ENCODE results near the gene SPACA1.
"Not testable (repeated sequence)": the region's sequence is repeated elsewhere in the genome, so short reads cannot be mapped to it uniquely, and the experiment has no call there.

Gene SPACA1

GRCh38 chr6:88047510-88048150 lies at the start of gene SPACA1:
Gene SPACA1, plus strand, starts transcription at chr6:88047841. Its CDS starts 65 bp downstream, at chr6:88047906.
- DNase-seq, result no peak

- no peak for DNase-seq
These were observed 46.9 kb upstream of the SPACA1 start for GRCh38 chr6:88000713-88001112.

- not testable (repeated sequence) for DNase-seq
These were observed 46.4 kb upstream of the SPACA1 start for GRCh38 chr6:88001279-88001678.

- DNase-seq, result no peak
These were observed 42.9 kb upstream of the SPACA1 start for GRCh38 chr6:88004707-88005106.

- DNase-seq, result no peak
These were observed 41.1 kb upstream of the SPACA1 start for GRCh38 chr6:88006557-88006956.

GRCh38 chr6:88008411-88008810 lies 39.2 kb upstream of the SPACA1 start:
- no peak for DNase-seq

- DNase-seq, result no peak
These were observed 38.8 kb upstream of the SPACA1 start for GRCh38 chr6:88008831-88009231.

- DNase-seq, result peak; percentile 45
These were observed 34.6 kb upstream of the SPACA1 start for GRCh38 chr6:88013015-88013414.

GRCh38 chr6:88013554-88013953 lies 34.1 kb upstream of the SPACA1 start:
- no peak for DNase-seq

- no peak for DNase-seq
These were observed 27.2 kb upstream of the SPACA1 start for GRCh38 chr6:88020439-88020838.

- no peak for DNase-seq
These were observed 22.9 kb upstream of the SPACA1 start for GRCh38 chr6:88024696-88025095.

GRCh38 chr6:88031550-88031949 lies 16.1 kb upstream of the SPACA1 start:
- DNase-seq, result no peak

- no peak for DNase-seq
These were observed 3.1 kb upstream of the SPACA1 start for GRCh38 chr6:88044530-88044929.

- DNase-seq, result no peak
These were observed 2.0 kb upstream of the SPACA1 start for GRCh38 chr6:88045521-88046136.

- no peak for DNase-seq
These were observed 937 bp downstream of the SPACA1 start for GRCh38 chr6:88048578-88048977.

GRCh38 chr6:88050140-88050818 lies 2.6 kb downstream of the SPACA1 start:
- DNase-seq, result no peak

GRCh38 chr6:88059191-88059590 lies 11.6 kb downstream of the SPACA1 start:
- no peak for DNase-seq

- no peak for DNase-seq
These were observed 14.7 kb downstream of the SPACA1 start for GRCh38 chr6:88062376-88062775.

GRCh38 chr6:88072462-88072861 lies 24.8 kb downstream of the SPACA1 start:
- DNase-seq, result no peak

GRCh38 chr6:88074791-88075190 lies 27.1 kb downstream of the SPACA1 start:
- no peak for DNase-seq

- no peak for DNase-seq
These were observed 29.7 kb downstream of the SPACA1 start for GRCh38 chr6:88077305-88077704.

GRCh38 chr6:88086792-88087191 lies 39.2 kb downstream of the SPACA1 start:
- no peak for DNase-seq

GRCh38 chr6:88089708-88090107 lies 42.1 kb downstream of the SPACA1 start:
- DNase-seq, result no peak

GRCh38 chr6:88105741-88106340 lies 58.2 kb downstream of the SPACA1 start:
- no peak for DNase-seq

Measured in activated CD4-positive, alpha-beta T cell treated with anti-CD3 and anti-CD28 coated beads, Interleukin-10, Interleukin-2, amounts not matched to agents 100 ng/mL and 50 ng/mL, durations not matched to agents 16 hours and 8 hours (primary cell).